SJSA1 (cell line): ENCODE data around the gene PIK3R2. TPM values are rescaled to one million over a fixed set of nuclear protein-coding genes. Genes with fewer than 3 reads are reported as not detected.

Experiments used
- DNase-seq, 2 experiments: peaks; one replicate each; pipeline ENCODE4 v3.0.0-alpha.2; 2015 to 2020; ENCODE audit warnings: low spot score in 2 of 2, low read depth in 1 of 2
- H3K27ac ChIP-seq: fragments of 250-450 bp; sonication (Bioruptor Pico); 2 replicates; pipeline ENCODE4 v1.5.1; 2020; ENCODE audit warnings: mild to moderate bottlenecking, moderate library complexity
- H3K27me3 ChIP-seq: fragments of 250-450 bp; sonication (Bioruptor Pico); replicated peaks from 2 replicates; pipeline ENCODE4 v1.5.1; 2020; ENCODE audit warnings: mild to moderate bottlenecking, moderate library complexity
- H3K36me3 ChIP-seq: fragments of 250-450 bp; sonication (Bioruptor Pico); 2 replicates; pipeline ENCODE4 v1.5.1; 2020; ENCODE audit warnings: mild to moderate bottlenecking
- H3K4me1 ChIP-seq: fragments of 250-450 bp; sonication (Bioruptor Pico); replicated peaks from 2 replicates; pipeline ENCODE4 v1.6.1; 2021; ENCODE audit warnings: mild to moderate bottlenecking
- H3K4me3 ChIP-seq: fragments of 250-450 bp; sonication (Bioruptor Pico); 2 replicates; pipeline ENCODE4 v1.5.1; 2020; ENCODE audit warnings: mild to moderate bottlenecking
- H3K9me3 ChIP-seq: fragments of 250-450 bp; sonication (Bioruptor Pico); replicated peaks from 2 replicates; pipeline ENCODE4 v1.5.1; 2020; ENCODE audit warnings: mild to moderate bottlenecking
- total RNA-seq: library from RNA; depleted of rRNA; stranded (reverse); fragments of >200 nt; shearing (Covaris generic); gene quantifications from 2 replicates; pipeline ENCODE4 v1.2.3, GENCODE V29; 2014

Gene PIK3R2
- total RNA-seq, 1 experiment from 2014 or later, result 35.0 TPM

- H3K4me3 ChIP-seq, result no peak overlapping the region
- no peaks in the 10 kb centered on the region for H3K4me1 ChIP-seq
- no peaks in the 10 kb centered on the region for H3K27me3 ChIP-seq
- H3K9me3 ChIP-seq, result no peaks in the 10 kb centered on the region
- no peak overlapping the region for H3K27ac ChIP-seq
- H3K36me3 ChIP-seq, result peaks cover 8% of the 10 kb centered on the region
- DNase-seq, result no peak
Observed at GRCh38 chr19:18135712-18136584, 17.0 kb upstream of the PIK3R2 start.

DNA sequence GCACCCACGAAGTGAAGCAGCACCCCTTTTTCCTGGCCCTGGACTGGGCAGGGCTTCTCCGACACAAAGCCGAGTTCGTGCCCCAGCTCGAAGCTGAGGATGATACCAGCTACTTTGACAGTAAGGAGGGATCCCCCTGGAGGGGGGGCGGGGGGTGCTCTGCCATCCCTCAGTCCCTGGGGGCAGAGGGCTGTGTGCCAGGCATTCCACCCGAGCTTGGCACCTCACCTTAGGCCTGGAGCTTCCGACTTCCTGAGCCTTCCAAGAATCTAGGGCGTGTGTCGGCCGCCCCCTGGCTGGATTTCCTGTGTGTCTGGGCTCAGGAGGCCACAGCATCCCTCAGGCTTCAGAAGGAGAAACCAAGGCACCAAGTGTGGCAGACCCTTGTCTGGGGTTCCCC, 15.7 kb upstream of the PIK3R2 start:
- H3K27me3 ChIP-seq, result no peaks in the 10 kb centered on the region
- no peaks in the 10 kb centered on the region for H3K9me3 ChIP-seq
- no peak overlapping the region for H3K27ac ChIP-seq
- DNase-seq, result no peak
- H3K36me3 ChIP-seq, result peaks cover 13% of the 10 kb centered on the region
- no peaks in the 10 kb centered on the region for H3K4me1 ChIP-seq
- H3K4me3 ChIP-seq, result no peak overlapping the region

DNA sequence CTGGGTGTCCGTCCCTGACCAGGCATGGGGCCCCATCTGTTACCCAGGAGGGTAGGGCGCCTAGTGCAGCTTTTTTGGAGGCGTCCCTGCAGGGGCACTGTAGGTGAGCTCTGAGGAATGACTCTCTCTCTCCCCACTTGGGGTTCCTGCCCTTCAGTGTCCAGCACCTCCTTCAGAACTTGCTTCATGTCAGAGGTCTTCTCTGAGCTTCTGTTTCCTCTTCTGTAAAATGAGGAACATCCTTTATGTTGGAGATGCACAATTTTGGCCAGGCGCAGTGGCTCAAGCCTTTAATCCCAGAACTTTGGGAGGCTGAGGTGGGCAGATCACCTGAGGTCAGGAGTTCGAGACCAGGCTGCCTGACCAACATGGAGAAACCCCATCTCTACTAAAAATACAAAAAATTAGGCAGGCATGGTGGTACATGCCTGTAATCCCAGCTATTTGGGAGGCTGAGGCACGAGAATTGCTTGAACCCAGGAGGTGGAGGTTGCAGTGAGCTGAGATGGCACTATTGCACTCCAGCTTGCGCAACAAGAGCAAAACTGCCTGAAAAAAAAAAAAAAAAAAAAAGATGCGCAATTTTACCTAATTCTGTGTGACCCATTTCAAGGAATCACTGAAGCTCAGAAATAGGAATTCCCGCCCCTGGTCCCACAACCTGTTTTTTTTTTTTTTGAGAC, 15.2 kb upstream of the PIK3R2 start:
- peaks cover 13% of the 10 kb centered on the region for H3K36me3 ChIP-seq
- H3K4me3 ChIP-seq, result no peak overlapping the region
- DNase-seq, result no peak

DNA sequence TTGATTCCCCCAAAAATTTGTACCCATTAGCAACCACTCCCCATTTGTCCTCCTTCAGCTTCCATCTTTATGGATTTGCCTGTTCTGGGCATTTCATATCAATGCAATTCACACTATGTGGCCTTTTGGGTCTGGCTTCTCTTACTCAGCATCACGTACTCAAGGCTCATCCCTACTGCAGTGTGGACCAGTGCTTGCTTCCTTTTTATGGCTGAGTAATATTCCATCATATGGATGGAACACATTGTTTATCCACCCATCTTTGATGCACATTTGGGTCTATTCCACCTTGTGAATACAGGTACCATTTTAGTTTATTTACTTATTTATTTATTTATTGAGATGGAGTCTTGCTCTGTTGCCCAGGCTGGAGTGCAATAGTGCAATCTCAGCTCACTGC, 12.5 kb upstream of the PIK3R2 start:
- Histone ChIP-seq H3K4me3 (no peak overlapping the region), H3K36me3 (peaks cover 25% of the 10 kb centered on the region), H3K27ac (no peak overlapping the region), H3K27me3 (no peaks in the 10 kb centered on the region), H3K4me1 (no peaks in the 10 kb centered on the region), H3K9me3 (no peaks in the 10 kb centered on the region)
- no peak for DNase-seq

More for the DNA sequence above, 15.2 kb upstream of the PIK3R2 start:
- H3K4me1 ChIP-seq, result no peaks in the 10 kb centered on the region
- no peak overlapping the region for H3K27ac ChIP-seq
- no peaks in the 10 kb centered on the region for H3K9me3 ChIP-seq
- H3K27me3 ChIP-seq, result no peaks in the 10 kb centered on the region

GRCh38 chr19:18141031-18141430, 11.9 kb upstream of the PIK3R2 start:
- DNase-seq, result no peak
- no peak overlapping the region for H3K4me3 ChIP-seq
- H3K27me3 ChIP-seq, result no peaks in the 10 kb centered on the region
- peaks cover 28% of the 10 kb centered on the region for H3K36me3 ChIP-seq
- no peaks in the 10 kb centered on the region for H3K9me3 ChIP-seq
- no peak overlapping the region for H3K27ac ChIP-seq
- no peaks in the 10 kb centered on the region for H3K4me1 ChIP-seq

DNA sequence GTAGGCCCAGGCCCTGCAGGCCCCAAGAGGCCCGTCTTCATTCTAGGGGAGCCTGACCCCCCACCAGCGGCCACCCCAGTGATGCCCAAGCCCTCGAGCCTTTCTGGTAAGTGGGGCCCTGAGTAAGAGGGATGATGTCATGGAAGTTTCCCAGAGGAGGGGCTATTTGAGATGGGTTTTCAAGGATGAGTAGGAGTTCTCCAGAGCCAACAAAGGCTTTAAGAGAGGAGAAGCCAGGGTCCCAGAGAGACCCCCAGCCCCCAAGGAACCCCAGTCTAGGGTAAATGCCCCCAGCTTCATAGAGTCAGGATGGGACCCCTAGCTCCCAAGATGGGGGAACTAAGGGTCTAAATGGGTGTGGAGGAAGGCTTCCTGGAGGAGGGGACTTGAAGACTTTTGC, 9.1 kb upstream of the PIK3R2 start:
- H3K27ac ChIP-seq, result no peak overlapping the region
- H3K4me1 ChIP-seq, result no peaks in the 10 kb centered on the region
- no peaks in the 10 kb centered on the region for H3K9me3 ChIP-seq
- H3K4me3 ChIP-seq, result no peak overlapping the region
- DNase-seq, result no peak
- H3K27me3 ChIP-seq, result no peaks in the 10 kb centered on the region
- peaks cover 28% of the 10 kb centered on the region for H3K36me3 ChIP-seq

- no peak overlapping the region for H3K27ac ChIP-seq
- no peak for DNase-seq
- H3K36me3 ChIP-seq, result peaks cover 28% of the 10 kb centered on the region
- H3K4me1 ChIP-seq, result no peaks in the 10 kb centered on the region
- no peaks in the 10 kb centered on the region for H3K9me3 ChIP-seq
- no peak overlapping the region for H3K4me3 ChIP-seq
- H3K27me3 ChIP-seq, result no peaks in the 10 kb centered on the region
Observed at GRCh38 chr19:18144361-18144760, 8.6 kb upstream of the PIK3R2 start.

- Histone ChIP-seq H3K4me3 (no peak overlapping the region), H3K4me1 (no peaks in the 10 kb centered on the region), H3K36me3 (peaks cover 28% of the 10 kb centered on the region), H3K27ac (no peak overlapping the region), H3K27me3 (no peaks in the 10 kb centered on the region), H3K9me3 (no peaks in the 10 kb centered on the region)
- DNase-seq, result no peak
Observed at GRCh38 chr19:18144906-18145305, 8.1 kb upstream of the PIK3R2 start.

GRCh38 chr19:18145391-18145999, 7.5 kb upstream of the PIK3R2 start:
- Histone ChIP-seq H3K9me3 (no peaks in the 10 kb centered on the region), H3K27me3 (no peaks in the 10 kb centered on the region), H3K36me3 (peaks cover 24% of the 10 kb centered on the region), H3K4me3 (no peak overlapping the region), H3K4me1 (no peaks in the 10 kb centered on the region), H3K27ac (no peak overlapping the region)
- no peak for DNase-seq

DNA sequence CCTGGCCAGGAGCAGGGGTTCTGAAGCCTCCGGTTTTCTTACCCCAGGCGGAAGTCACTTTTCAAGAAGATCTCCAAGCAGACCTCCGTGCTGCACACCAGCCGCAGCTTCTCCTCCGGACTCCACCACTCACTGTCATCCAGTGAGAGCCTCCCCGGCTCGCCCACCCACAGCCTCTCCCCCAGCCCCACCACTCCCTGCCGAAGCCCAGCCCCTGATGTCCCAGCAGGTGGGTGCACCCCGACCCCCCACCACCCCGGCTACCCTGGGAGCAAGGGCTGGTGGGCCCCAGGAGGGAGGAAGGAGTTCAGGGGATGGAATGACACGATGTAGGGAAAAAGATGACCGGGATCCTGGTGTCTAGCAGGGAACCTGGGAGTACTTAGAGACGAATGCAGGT, 5.6 kb upstream of the PIK3R2 start:
- H3K27ac ChIP-seq, result no peak overlapping the region

GRCh38 chr19:18149596-18149975, 3.4 kb upstream of the PIK3R2 start:
- Histone ChIP-seq H3K4me3 (no peak overlapping the region), H3K27me3 (no peaks in the 10 kb centered on the region), H3K36me3 (peaks cover 13% of the 10 kb centered on the region), H3K9me3 (no peaks in the 10 kb centered on the region), H3K27ac (no peak overlapping the region), H3K4me1 (peaks cover 15% of the 10 kb centered on the region)
- no peak for DNase-seq

More for the DNA sequence above, 5.6 kb upstream of the PIK3R2 start:
- Histone ChIP-seq H3K4me3 (no peak overlapping the region), H3K9me3 (no peaks in the 10 kb centered on the region), H3K4me1 (peaks cover 7% of the 10 kb centered on the region), H3K36me3 (peaks cover 14% of the 10 kb centered on the region), H3K27me3 (no peaks in the 10 kb centered on the region)
- no peak for DNase-seq

GRCh38 chr19:18150776-18151624, 2.0 kb upstream of the PIK3R2 start:
- no peak overlapping the region for H3K4me3 ChIP-seq
- no peaks in the 10 kb centered on the region for H3K27me3 ChIP-seq
- peaks cover 15% of the 10 kb centered on the region for H3K4me1 ChIP-seq
- no peak for DNase-seq
- H3K9me3 ChIP-seq, result no peaks in the 10 kb centered on the region
- peaks cover 11% of the 10 kb centered on the region for H3K36me3 ChIP-seq
- H3K27ac ChIP-seq, result no peak overlapping the region

DNA sequence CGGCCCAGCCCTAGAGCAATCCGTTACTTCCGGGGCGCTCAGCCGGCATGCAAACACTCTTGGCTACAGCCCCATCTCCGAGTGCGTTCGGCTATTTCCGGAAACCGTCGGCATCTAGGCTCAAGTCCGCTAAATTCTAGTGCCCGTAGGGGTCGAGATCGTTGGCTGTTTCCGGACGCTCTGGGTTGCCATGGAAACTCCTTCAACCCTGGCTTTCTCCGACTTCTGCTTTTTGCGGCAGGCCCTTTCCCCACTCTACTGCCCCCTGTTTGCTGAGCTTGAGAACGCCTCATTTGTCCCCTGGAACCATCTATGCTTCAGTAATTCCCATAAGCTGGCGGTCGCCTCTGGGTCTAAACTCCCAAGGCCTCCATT, 534 bp upstream of the PIK3R2 start:
- H3K9me3 ChIP-seq, result no peaks in the 10 kb centered on the region
- peaks cover 15% of the 10 kb centered on the region for H3K4me1 ChIP-seq
- H3K27ac ChIP-seq, result peak overlapping the region; percentile 72
- DNase-seq, result peak; percentile 98
- no peaks in the 10 kb centered on the region for H3K27me3 ChIP-seq
- H3K36me3 ChIP-seq, result peaks cover 25% of the 10 kb centered on the region
- H3K4me3 ChIP-seq, result peak overlapping the region; percentile 87
